HepG2 (cell line): ENCODE data around the gene APOLD1. TPM values are rescaled to one million over a fixed set of nuclear protein-coding genes. Genes with fewer than 3 reads are reported as not detected.

Source experiments
- ATAC-seq: fragments of 200-7000 bp; cut with Tn5 transposase; 3 replicates; pipeline ENCODE4 v1.9.1; 2020; ENCODE audit warnings: mild to moderate bottlenecking, moderate library complexity
- BruUV-seq: library from RNA; stranded (reverse); fragments of 400-500 nt; replicated peaks from 2 replicates; lab custom pipeline; 2021; lab: Mats Ljungman, UMichigan
- CTCF ChIA-PET: fragments of 300-600 bp; formaldehyde crosslinking; extraction: SDS; loops from one replicate; lab custom pipeline; 2021; ENCODE audit warnings: low total read pairs, inconsistent platforms, low intra/inter-chr PET ratio; lab: Yijun Ruan, JAX
- POLR2A ChIA-PET: fragments of 350-600 bp; sonication (Branson Sonifier 250); formaldehyde crosslinking; loops from one replicate; lab custom pipeline; 2020; ENCODE audit warnings: antibody characterized with exemption, inconsistent platforms; lab: Yijun Ruan, JAX
- DNase-seq: peaks from one replicate; pipeline ENCODE4 v3.0.0-alpha.2; 2015; ENCODE audit warnings: low spot score
- FAIRE-seq: peaks from 3 replicates; lab custom pipeline; 2011; peaks lifted over from hg19 to GRCh38; lab: Jason Lieb, UNC
- H2AFZ ChIP-seq: one replicate; pipeline ENCODE4 v1.6.1; 2011; ENCODE audit warnings: low read length, inconsistent platforms
- H3K27ac ChIP-seq: fragments of 300-600 bp; 3 replicates; pipeline ENCODE4 v1.8.0; 2011; ENCODE audit warnings: mixed run types, mild to moderate bottlenecking, mixed read lengths, low read length, inconsistent platforms; ENCODE audit not compliant: insufficient read depth; ENCODE audit errors: extremely low read length
- H3K27me3 ChIP-seq, 2 experiments: fragments of 200-600 bp in 1 of 2; 2 replicates in 1 of 2; 3 replicates in 1 of 2; pipeline versions ENCODE4 v1.6.0 to v1.8.0; 2011; ENCODE audit warnings: low read length in 2 of 2, mild to moderate bottlenecking in 2 of 2, moderate library complexity in 2 of 2, inconsistent platforms in 1 of 2; ENCODE audit not compliant: insufficient read depth in 2 of 2, control insufficient read depth in 1 of 2
- H3K36me3 ChIP-seq, 2 experiments: fragments of 200-600 bp in 1 of 2; replicated peaks in 1 of 2; 2 replicates in 1 of 2; 3 replicates in 1 of 2; pipeline versions ENCODE4 v1.5.1 to v1.8.0; 2011; ENCODE audit warnings: low read length in 2 of 2, inconsistent platforms in 1 of 2; ENCODE audit not compliant: insufficient read depth in 2 of 2, control insufficient read depth in 1 of 2
- H3K4me1 ChIP-seq: 2 replicates; pipeline ENCODE4 v1.5.1; 2012; ENCODE audit warnings: low read length, inconsistent platforms; ENCODE audit not compliant: insufficient read depth
- H3K4me2 ChIP-seq: 2 replicates; pipeline ENCODE4 v1.6.0; 2011; ENCODE audit warnings: low read depth, low read length, inconsistent platforms
- H3K4me3 ChIP-seq, 3 experiments: fragments of 200-600 bp in 1 of 3; sonication (generic), shearing (Covaris generic) in 1 of 3; replicated peaks in 1 of 3; 2 replicates each; pipeline ENCODE4 v1.5.1; 2011 to 2016; ENCODE audit warnings: low read length in 3 of 3, inconsistent platforms in 2 of 3, low read depth in 2 of 3, mild to moderate bottlenecking in 2 of 3, control low read depth in 1 of 3, mixed read lengths in 1 of 3; ENCODE audit not compliant: insufficient read depth in 1 of 3
- H3K79me2 ChIP-seq: one replicate; pipeline ENCODE4 v1.6.1; 2011; ENCODE audit warnings: low read length, inconsistent platforms; ENCODE audit not compliant: insufficient read depth
- H3K9ac ChIP-seq: 2 replicates; pipeline ENCODE4 v1.6.0; 2011; ENCODE audit warnings: mild to moderate bottlenecking, low read depth, low read length, inconsistent platforms; ENCODE audit not compliant: insufficient read depth
- H3K9me3 ChIP-seq: 2 replicates; pipeline ENCODE4 v1.5.1; 2012; ENCODE audit warnings: mild to moderate bottlenecking, low read length
- H4K20me1 ChIP-seq: 2 replicates; pipeline ENCODE4 v1.6.0; 2011; ENCODE audit warnings: inconsistent platforms, mild to moderate bottlenecking, low read length, moderate library complexity; ENCODE audit not compliant: insufficient read depth
- CENPT ChIP-seq: sonication (generic); formaldehyde crosslinking; IDR thresholded peaks from 2 replicates; pipeline ENCODE4 v1.8.0; 2022; ENCODE audit warnings: low read depth, mild to moderate bottlenecking, moderate library complexity, missing genetic modification reagents
- FOXC1 ChIP-seq: sonication (generic); formaldehyde crosslinking; IDR thresholded peaks from 2 replicates; pipeline ENCODE4 v1.8.0; 2022; ENCODE audit warnings: mild to moderate bottlenecking, missing genetic modification reagents, borderline replicate concordance
- FOXO4 ChIP-seq: sonication (generic); formaldehyde crosslinking; conservative IDR thresholded peaks from 2 replicates; pipeline ENCODE4 v1.8.1; 2023; ENCODE audit warnings: missing genetic modification reagents
- HHEX ChIP-seq: IDR thresholded peaks from 2 replicates; pipeline ENCODE4 v1.6.1; 2016; ENCODE audit warnings: control low read depth
- LBX2 ChIP-seq: sonication (generic); formaldehyde crosslinking; IDR thresholded peaks from 2 replicates; pipeline ENCODE4 v1.5.0; 2020; ENCODE audit warnings: missing genetic modification reagents, mild to moderate bottlenecking, borderline replicate concordance
- NFE2L2 ChIP-seq: fragments of 150-350 bp; IDR thresholded peaks from 2 replicates; pipeline ENCODE4 v1.6.1; 2014; ENCODE audit warnings: low read length
- NFYB ChIP-seq: sonication (generic); formaldehyde crosslinking; IDR thresholded peaks from 2 replicates; pipeline ENCODE4 v1.4.0; 2020; ENCODE audit warnings: missing genetic modification reagents
- NR1H2 ChIP-seq: sonication (generic); formaldehyde crosslinking; IDR thresholded peaks from 2 replicates; pipeline ENCODE4 v1.8.1; 2022; ENCODE audit warnings: low read depth, missing genetic modification reagents, borderline replicate concordance
- SKIL ChIP-seq: sonication (generic); formaldehyde crosslinking; IDR thresholded peaks from 2 replicates; pipeline ENCODE4 v1.8.0; 2022; ENCODE audit warnings: missing genetic modification reagents, mild to moderate bottlenecking, moderate library complexity, borderline replicate concordance
- SMAD9 ChIP-seq: sonication (generic); formaldehyde crosslinking; IDR thresholded peaks from 2 replicates; pipeline ENCODE4 v1.5.1; 2020; ENCODE audit warnings: mild to moderate bottlenecking, missing genetic modification reagents
- SNAI1 ChIP-seq: sonication (generic); formaldehyde crosslinking; IDR thresholded peaks from 2 replicates; pipeline ENCODE4 v1.5.0; 2020; ENCODE audit warnings: mild to moderate bottlenecking, missing genetic modification reagents, borderline replicate concordance
- SRY ChIP-seq: sonication (generic); formaldehyde crosslinking; IDR thresholded peaks from 2 replicates; pipeline ENCODE4 v1.8.0; 2022; ENCODE audit warnings: mild to moderate bottlenecking, missing genetic modification reagents
- TAF1 ChIP-seq: sonication (generic); formaldehyde crosslinking; IDR thresholded peaks from 2 replicates; pipeline ENCODE4 v1.4.0; 2020; ENCODE audit warnings: missing genetic modification reagents
- TFDP1 ChIP-seq: IDR thresholded peaks from 2 replicates; pipeline ENCODE4 v1.6.1; 2016; ENCODE audit warnings: missing compliant biosample characterization, missing genetic modification reagents, borderline replicate concordance
- TGIF2 ChIP-seq: IDR thresholded peaks from 2 replicates; pipeline ENCODE4 v1.6.1; 2016; ENCODE audit warnings: control low read depth, missing compliant biosample characterization
- ZBTB7A ChIP-seq: sonication (generic); formaldehyde crosslinking; IDR thresholded peaks from 2 replicates; pipeline ENCODE4 v1.8.0; 2022; ENCODE audit warnings: mild to moderate bottlenecking, missing genetic modification reagents
- ZNF160 ChIP-seq: sonication (generic); formaldehyde crosslinking; IDR thresholded peaks from 2 replicates; pipeline ENCODE4 v1.8.0; 2022; ENCODE audit warnings: mild to moderate bottlenecking, inconsistent platforms, missing genetic modification reagents
- ZNF343 ChIP-seq: sonication (generic); formaldehyde crosslinking; IDR thresholded peaks from 2 replicates; pipeline ENCODE4 v1.4.0; 2020; ENCODE audit warnings: mild to moderate bottlenecking, missing genetic modification reagents
- ZNF446 ChIP-seq: sonication (generic); formaldehyde crosslinking; IDR thresholded peaks from 2 replicates; pipeline ENCODE4 v1.5.0; 2020; ENCODE audit warnings: mild to moderate bottlenecking, missing genetic modification reagents
- WGBS: methylation state at CpG from one replicate; pipeline ENCODE4 v1.1.6; 2017; ENCODE audit warnings: low lambda C conversion rate; 5-methylcytosine and 5-hydroxymethylcytosine counted together
- in situ Hi-C: cut with HindIII; loops from 2 replicates; pipeline ENCODE4 v1.10.0; 2017; ENCODE audit warnings: low pct_unique_long_range_greater_than_20kb; ENCODE audit not compliant: extremely low pct_ligation_motif_present
- intact Hi-C: fragments of 100-400 bp; cut with micrococcal nuclease; formaldehyde crosslinking; loops from one replicate; pipeline ENCODE4 v1.10.0; 2022; ENCODE audit not compliant: unreplicated experiment
- polyA plus RNA-seq, 8 experiments: library from polyadenylated mRNA; depleted of rRNA in 3 of 8; stranded (reverse) in 7 of 8; unstranded in 1 of 8; fragments of >200 nt; fragmentation: Illumina TruSeq in 4 of 8; extraction: Trizol in 4 of 8; gene quantifications; 2 replicates each; pipeline versions ENCODE4 v1.2.1 to v1.2.3, GENCODE V29; 2011 to 2016; ENCODE audit warnings: low read depth in 4 of 8, missing spikeins in 1 of 8, mixed read lengths in 1 of 8; ENCODE audit not compliant: insufficient read depth in 1 of 8
- total RNA-seq, 5 experiments: library from RNA; depleted of rRNA; stranded (reverse); fragments of >200 nt; fragmentation: Illumina TruSeq; extraction: Trizol; gene quantifications; 2 replicates each; pipeline ENCODE4 v1.2.3, GENCODE V29; 2016; ENCODE audit warnings: low read depth in 1 of 5

APOLD1 gene
- total and polyA plus RNA-seq, 2 of the 13 experiments (the other 11 are each of a cell fraction or from before 2014, with no cell fraction given) = 0.20 to 0.84 TPM

GRCh38 chr12:12749433-12749832 lies 36.0 kb upstream of the APOLD1 start (continued):
- TF ChIP-seq ZNF446 (CRISPR knock-in tag) (no peak), TAF1 (CRISPR knock-in tag) (no peak), NFYB (CRISPR knock-in tag) (peak; percentile 79), TGIF2 (no peak), LBX2 (no peak), FOXO4 (CRISPR knock-in tag) (no peak), ZNF160 (CRISPR knock-in tag) (no peak), ZNF343 (CRISPR knock-in tag) (no peak)

- POLR2A ChIA-PET = no interaction called here
- Histone ChIP-seq H3K4me2 (no peak overlapping the region), H3K79me2 (no peaks in the 10 kb centered on the region), H3K27ac (no peak overlapping the region), H2AFZ (no peak overlapping the region), H3K9ac (no peak overlapping the region), H4K20me1 (no peaks in the 10 kb centered on the region), H3K4me3 (no peak overlapping the region), H3K9me3 (no peaks in the 10 kb centered on the region), H3K27me3 (no peaks in the 10 kb centered on the region), H3K36me3 (no peaks in the 10 kb centered on the region), H3K4me1 (peaks cover 11% of the 10 kb centered on the region; the same call in 1 of the 2 replicates)
- DNase-seq (no peak), ATAC-seq (no peak), FAIRE-seq (no peak)
- CTCF ChIA-PET = no interaction called here
- no TSS peak for BruUV-seq
- 11% methylated on average over 5 of the region's 5 CpGs for WGBS
- in situ Hi-C loops (no loop called here), intact Hi-C loops (no loop called here)
- no peak for TF ChIP-seq HHEX (CRISPR knock-in tag)
- no peak for TF ChIP-seq NR1H2 (CRISPR knock-in tag)
- no peak for TF ChIP-seq NFE2L2
- TF ChIP-seq TFDP1 (CRISPR knock-in tag) = no peak
- no peak for TF ChIP-seq FOXC1 (CRISPR knock-in tag)
- TF ChIP-seq SMAD9 = no peak
- no peak for TF ChIP-seq SRY (CRISPR knock-in tag)
- no peak for TF ChIP-seq LBX2
- no peak for TF ChIP-seq CENPT (CRISPR knock-in tag)
- no peak for TF ChIP-seq ZBTB7A
- no peak for TF ChIP-seq SKIL (CRISPR knock-in tag)
- no peak for TF ChIP-seq SNAI1 (CRISPR knock-in tag)
Measured at GRCh38 chr12:12755923-12756322, 29.5 kb upstream of the APOLD1 start.
